Measurements from ENCODE around the gene RPL18A.

Gene RPL18A

DNA sequence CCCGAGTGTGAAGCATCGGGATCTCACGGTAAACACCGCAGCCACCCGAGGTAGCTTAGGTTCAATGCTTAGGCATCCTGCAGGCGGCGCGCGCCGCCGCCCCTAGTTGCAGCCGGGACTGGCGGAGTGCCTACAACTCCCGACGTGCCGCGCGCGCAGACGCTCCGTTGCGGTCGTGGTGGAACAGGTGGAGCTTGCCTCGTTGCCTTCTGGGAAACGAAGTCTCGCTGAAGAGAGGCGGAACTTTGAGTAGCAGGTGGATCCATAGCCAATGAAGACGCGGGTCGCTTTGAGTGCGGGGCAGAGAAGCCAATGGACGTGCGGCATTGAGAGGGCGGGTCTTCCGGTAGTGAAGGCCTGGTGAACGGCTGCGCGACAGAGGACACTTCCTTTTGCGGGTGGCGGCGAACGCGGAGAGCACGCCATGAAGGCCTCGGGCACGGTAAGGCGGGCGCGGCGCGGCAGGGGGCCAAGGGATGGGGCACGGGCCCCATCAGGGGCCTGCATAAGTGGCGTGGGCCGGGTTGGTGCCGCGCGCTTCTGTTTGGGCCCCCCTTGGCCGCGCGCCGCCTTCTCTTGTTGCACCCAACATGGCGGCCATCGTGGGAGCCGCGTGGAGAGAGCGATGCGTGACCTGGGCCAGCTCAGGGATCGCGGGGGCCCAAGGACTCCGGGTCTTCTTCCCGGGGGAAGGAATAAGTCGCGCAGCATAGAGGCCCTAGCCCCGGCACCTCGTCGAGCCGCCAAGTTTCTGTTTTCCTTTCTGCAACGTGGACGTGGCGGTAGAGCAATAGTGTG lies at the start of gene RPL18A:
Gene RPL18A (plus strand): TSS at position 378 of the 798 bp plus-strand sequence. CDS start 47 bp downstream, at position 425.
- peak within 1 kb of the TSS; percentile 32; the same call in 1 of the 2 replicates for H3K27ac ChIP-seq (ENCODE audit: low read depth, low read length)
- no peaks in the 10 kb centered on the region for H3K27me3 ChIP-seq (ENCODE audit: insufficient read depth, low read length)
- peaks cover 7% of the 10 kb centered on the region for H3K4me1 ChIP-seq (ENCODE audit: control insufficient read depth, insufficient read depth, low read length, unreplicated experiment)
- H2AFZ ChIP-seq (ENCODE audit: low read length, unreplicated experiment), result peak within 1 kb of the TSS; percentile 98
- H3K36me3 ChIP-seq (ENCODE audit: insufficient read depth, low read length), result peaks cover 17% of the 10 kb centered on the region; the same call in 1 of the 2 replicates
- H3K4me3 ChIP-seq (ENCODE audit: low read depth, low read length), result peak within 1 kb of the TSS; percentile 83
- peaks cover 33% of the 10 kb centered on the region for H3K79me2 ChIP-seq (ENCODE audit: control insufficient read depth, insufficient read depth, low read length, unreplicated experiment)

DNA sequence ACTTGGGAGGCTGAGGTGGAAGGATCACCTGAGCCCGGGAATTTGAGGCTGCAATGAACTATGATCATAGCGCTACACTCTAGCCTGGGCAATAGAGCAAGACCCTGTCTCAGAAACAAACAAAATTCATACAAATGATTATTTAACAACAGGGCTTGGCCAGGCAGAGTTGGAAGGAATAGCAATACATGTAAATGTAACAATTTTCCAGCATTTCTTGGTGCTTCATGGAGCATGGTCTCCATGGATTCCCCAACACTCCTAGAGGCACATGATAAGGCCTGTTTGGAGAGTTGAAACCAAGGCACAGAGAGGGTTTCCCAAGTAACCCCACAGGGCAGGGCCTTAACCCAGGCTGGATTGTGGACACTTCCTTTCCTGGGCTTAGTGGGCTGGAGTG lies 48.6 kb upstream of the RPL18A start:
- H3K27ac ChIP-seq (ENCODE audit: low read depth, low read length), result no peak overlapping the region
- H3K4me3 ChIP-seq (ENCODE audit: low read depth, low read length), result no peak overlapping the region
- H3K36me3 ChIP-seq (ENCODE audit: insufficient read depth, low read length), result no peaks in the 10 kb centered on the region
- no peak overlapping the region for H2AFZ ChIP-seq (ENCODE audit: low read length, unreplicated experiment)
- peaks cover 6% of the 10 kb centered on the region; the same call in 1 of the 2 replicates for H3K27me3 ChIP-seq (ENCODE audit: insufficient read depth, low read length)
- H3K79me2 ChIP-seq (ENCODE audit: control insufficient read depth, insufficient read depth, low read length, unreplicated experiment), result no peaks in the 10 kb centered on the region
- H3K4me1 ChIP-seq (ENCODE audit: control insufficient read depth, insufficient read depth, low read length, unreplicated experiment), result no peaks in the 10 kb centered on the region

DNA sequence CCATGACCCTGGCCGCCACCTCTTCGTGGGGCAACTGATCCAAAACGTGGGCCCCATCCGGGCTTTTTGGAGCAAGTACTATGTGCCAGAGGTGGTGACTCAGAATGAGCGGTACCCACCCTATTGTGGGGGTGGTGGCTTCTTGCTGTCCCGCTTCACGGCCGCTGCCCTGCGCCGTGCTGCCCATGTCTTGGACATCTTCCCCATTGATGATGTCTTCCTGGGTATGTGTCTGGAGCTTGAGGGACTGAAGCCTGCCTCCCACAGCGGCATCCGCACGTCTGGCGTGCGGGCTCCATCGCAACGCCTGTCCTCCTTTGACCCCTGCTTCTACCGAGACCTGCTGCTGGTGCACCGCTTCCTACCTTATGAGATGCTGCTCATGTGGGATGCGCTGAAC lies 48.0 kb upstream of the RPL18A start:
- H3K27me3 ChIP-seq (ENCODE audit: insufficient read depth, low read length), result peaks cover 6% of the 10 kb centered on the region; the same call in 1 of the 2 replicates
- no peak overlapping the region for H3K27ac ChIP-seq (ENCODE audit: low read depth, low read length)
- no peak overlapping the region for H3K4me3 ChIP-seq (ENCODE audit: low read depth, low read length)
- H2AFZ ChIP-seq (ENCODE audit: low read length, unreplicated experiment), result no peak overlapping the region
- no peaks in the 10 kb centered on the region for H3K36me3 ChIP-seq (ENCODE audit: insufficient read depth, low read length)
- H3K4me1 ChIP-seq (ENCODE audit: control insufficient read depth, insufficient read depth, low read length, unreplicated experiment), result no peaks in the 10 kb centered on the region
- no peaks in the 10 kb centered on the region for H3K79me2 ChIP-seq (ENCODE audit: control insufficient read depth, insufficient read depth, low read length, unreplicated experiment)

DNA sequence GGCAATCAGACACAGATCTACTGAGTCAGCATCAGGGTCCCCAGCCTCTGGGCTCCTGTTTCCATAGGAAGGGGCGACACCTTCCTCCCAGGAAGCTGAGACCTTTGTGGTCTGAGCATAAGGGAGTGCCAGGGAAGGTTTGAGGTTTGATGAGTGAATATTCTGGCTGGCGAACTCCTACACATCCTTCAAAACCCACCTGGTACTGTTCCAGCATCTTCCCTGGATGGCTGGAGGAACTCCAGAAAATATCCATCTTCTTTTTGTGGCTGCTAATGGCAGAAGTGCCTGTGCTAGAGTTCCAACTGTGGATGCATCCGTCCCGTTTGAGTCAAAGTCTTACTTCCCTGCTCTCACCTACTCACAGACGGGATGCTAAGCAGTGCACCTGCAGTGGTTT lies 47.6 kb upstream of the RPL18A start:
- Histone ChIP-seq H2AFZ (ENCODE audit: low read length, unreplicated experiment) (no peak overlapping the region), H3K79me2 (ENCODE audit: control insufficient read depth, insufficient read depth, low read length, unreplicated experiment) (no peaks in the 10 kb centered on the region), H3K4me3 (ENCODE audit: low read depth, low read length) (no peak overlapping the region), H3K27ac (ENCODE audit: low read depth, low read length) (no peak overlapping the region), H3K4me1 (ENCODE audit: control insufficient read depth, insufficient read depth, low read length, unreplicated experiment) (no peaks in the 10 kb centered on the region), H3K36me3 (ENCODE audit: insufficient read depth, low read length) (no peaks in the 10 kb centered on the region), H3K27me3 (ENCODE audit: insufficient read depth, low read length) (peaks cover 6% of the 10 kb centered on the region; the same call in 1 of the 2 replicates)

DNA sequence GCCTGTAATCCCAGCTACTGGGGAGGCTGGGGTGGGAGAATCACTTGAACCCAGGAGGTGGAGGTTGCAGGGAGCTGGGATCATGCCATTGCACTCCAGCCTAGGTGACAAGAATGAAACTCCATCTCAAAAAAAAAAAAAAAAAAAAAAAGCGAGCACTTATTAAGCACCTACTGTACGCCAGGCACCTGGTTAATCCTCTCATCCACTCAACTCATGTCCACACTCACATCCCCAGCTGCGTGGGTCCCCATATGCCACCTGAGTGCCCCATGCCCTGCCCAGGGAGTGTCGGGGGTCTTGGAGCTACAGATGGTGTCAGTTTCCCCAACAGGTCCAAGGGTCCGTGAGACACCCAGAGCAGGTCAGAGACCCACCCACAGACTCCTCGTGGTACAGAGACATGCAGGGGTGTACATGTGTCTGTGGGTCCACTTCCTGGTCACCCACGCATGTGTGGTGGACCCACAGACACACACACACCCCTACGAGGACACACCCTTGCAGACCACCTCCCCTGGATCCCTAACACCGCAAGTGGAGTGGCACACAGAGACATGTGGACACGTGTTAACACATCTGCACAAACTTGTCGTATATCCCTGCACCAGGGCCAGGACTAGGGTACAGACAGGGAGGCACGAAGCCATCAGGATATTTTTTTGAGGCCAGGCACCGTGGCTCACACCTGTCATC lies 41.9 kb upstream of the RPL18A start:
- Histone ChIP-seq H2AFZ (ENCODE audit: low read length, unreplicated experiment) (no peak overlapping the region), H3K27ac (ENCODE audit: low read depth, low read length) (no peak overlapping the region), H3K4me3 (ENCODE audit: low read depth, low read length) (no peak overlapping the region), H3K36me3 (ENCODE audit: insufficient read depth, low read length) (no peaks in the 10 kb centered on the region), H3K27me3 (ENCODE audit: insufficient read depth, low read length) (no peaks in the 10 kb centered on the region), H3K79me2 (ENCODE audit: control insufficient read depth, insufficient read depth, low read length, unreplicated experiment) (no peaks in the 10 kb centered on the region), H3K4me1 (ENCODE audit: control insufficient read depth, insufficient read depth, low read length, unreplicated experiment) (no peaks in the 10 kb centered on the region)

DNA sequence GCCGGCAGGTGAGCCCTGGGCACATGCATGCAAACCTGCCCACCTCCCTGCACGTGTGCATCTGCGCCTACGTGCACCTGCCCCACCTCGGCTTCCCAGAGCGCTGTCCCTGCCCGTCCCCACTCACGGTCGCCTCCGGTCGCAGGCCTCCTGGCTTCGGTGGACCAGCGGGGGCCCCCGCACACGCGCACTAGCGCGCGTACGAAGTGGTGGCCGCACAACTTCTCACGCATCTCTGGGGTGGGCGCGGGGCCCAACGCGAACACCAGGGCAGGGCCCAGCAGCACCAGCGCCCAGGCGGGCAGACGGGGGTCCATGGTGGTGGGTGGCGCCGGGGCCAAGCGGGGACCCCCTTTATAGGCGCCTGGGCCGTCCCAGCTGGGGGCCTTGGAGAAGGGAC lies 38.5 kb upstream of the RPL18A start, which contains the start of gene INSL3:
Gene INSL3 (minus strand): TSS at position 330 of the 400 bp plus-strand sequence. CDS start 13 bp downstream, at position 317.
- Histone ChIP-seq H3K27me3 (ENCODE audit: insufficient read depth, low read length) (no peaks in the 10 kb centered on the region), H2AFZ (ENCODE audit: low read length, unreplicated experiment) (no peak within 1 kb of the TSS), H3K79me2 (ENCODE audit: control insufficient read depth, insufficient read depth, low read length, unreplicated experiment) (no peaks in the 10 kb centered on the region), H3K4me1 (ENCODE audit: control insufficient read depth, insufficient read depth, low read length, unreplicated experiment) (no peaks in the 10 kb centered on the region), H3K27ac (ENCODE audit: low read depth, low read length) (no peak within 1 kb of the TSS), H3K36me3 (ENCODE audit: insufficient read depth, low read length) (no peaks in the 10 kb centered on the region), H3K4me3 (ENCODE audit: low read depth, low read length) (no peak within 1 kb of the TSS)

DNA sequence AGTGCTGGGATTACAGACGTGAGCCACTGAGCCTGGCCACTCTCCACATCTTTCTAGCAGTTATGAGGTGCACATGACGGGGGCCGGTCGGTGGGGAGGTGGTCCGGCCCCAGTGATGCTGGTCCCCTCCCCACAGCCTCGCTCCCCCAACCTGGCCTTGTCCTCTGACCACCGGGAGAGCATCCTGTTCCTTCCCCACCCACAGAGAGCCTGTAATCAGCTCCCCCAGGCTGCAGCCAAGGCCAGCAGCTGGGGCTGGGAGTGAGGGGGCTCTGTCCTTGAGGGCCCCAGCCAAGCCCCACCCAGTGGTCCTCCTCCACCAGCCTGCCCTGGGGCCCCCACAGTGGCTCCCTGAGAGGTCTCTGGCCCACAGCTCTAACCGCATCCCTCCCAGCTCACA lies 35.4 kb upstream of the RPL18A start:
- no peaks in the 10 kb centered on the region for H3K4me1 ChIP-seq (ENCODE audit: control insufficient read depth, insufficient read depth, low read length, unreplicated experiment)
- no peak overlapping the region for H2AFZ ChIP-seq (ENCODE audit: low read length, unreplicated experiment)
- no peak overlapping the region for H3K4me3 ChIP-seq (ENCODE audit: low read depth, low read length)
- no peaks in the 10 kb centered on the region for H3K36me3 ChIP-seq (ENCODE audit: insufficient read depth, low read length)
- no peaks in the 10 kb centered on the region for H3K27me3 ChIP-seq (ENCODE audit: insufficient read depth, low read length)
- no peaks in the 10 kb centered on the region for H3K79me2 ChIP-seq (ENCODE audit: control insufficient read depth, insufficient read depth, low read length, unreplicated experiment)
- no peak overlapping the region for H3K27ac ChIP-seq (ENCODE audit: low read depth, low read length)

DNA sequence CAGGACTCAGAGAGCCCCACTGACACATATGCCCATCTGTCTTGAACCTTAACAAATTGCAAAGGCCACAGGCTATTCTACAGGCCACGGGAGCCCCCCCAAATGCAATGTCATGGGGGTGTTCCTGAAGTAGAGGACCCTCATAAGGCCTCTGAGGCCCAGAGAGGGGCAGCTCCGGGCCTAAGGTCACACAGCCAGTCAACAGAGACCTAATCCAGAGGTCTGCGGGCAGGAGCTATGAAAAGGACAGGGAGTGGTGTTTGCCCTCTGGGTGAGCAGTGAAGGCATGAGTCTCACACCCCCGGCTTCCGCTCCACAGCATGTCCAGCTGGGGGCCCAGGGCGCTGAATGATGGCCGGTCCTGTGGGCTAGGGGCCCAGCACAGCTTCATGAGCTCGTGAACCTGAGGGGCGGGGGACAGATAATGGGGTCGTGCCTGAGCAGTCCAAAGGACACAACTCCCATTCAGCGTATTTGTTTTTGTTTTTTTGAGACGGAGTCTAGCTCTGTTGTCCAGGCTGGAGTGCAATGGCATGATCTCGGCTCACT lies 33.1 kb upstream of the RPL18A start:
- Histone ChIP-seq H2AFZ (ENCODE audit: low read length, unreplicated experiment) (no peak overlapping the region), H3K79me2 (ENCODE audit: control insufficient read depth, insufficient read depth, low read length, unreplicated experiment) (no peaks in the 10 kb centered on the region), H3K27ac (ENCODE audit: low read depth, low read length) (no peak overlapping the region)

DNA sequence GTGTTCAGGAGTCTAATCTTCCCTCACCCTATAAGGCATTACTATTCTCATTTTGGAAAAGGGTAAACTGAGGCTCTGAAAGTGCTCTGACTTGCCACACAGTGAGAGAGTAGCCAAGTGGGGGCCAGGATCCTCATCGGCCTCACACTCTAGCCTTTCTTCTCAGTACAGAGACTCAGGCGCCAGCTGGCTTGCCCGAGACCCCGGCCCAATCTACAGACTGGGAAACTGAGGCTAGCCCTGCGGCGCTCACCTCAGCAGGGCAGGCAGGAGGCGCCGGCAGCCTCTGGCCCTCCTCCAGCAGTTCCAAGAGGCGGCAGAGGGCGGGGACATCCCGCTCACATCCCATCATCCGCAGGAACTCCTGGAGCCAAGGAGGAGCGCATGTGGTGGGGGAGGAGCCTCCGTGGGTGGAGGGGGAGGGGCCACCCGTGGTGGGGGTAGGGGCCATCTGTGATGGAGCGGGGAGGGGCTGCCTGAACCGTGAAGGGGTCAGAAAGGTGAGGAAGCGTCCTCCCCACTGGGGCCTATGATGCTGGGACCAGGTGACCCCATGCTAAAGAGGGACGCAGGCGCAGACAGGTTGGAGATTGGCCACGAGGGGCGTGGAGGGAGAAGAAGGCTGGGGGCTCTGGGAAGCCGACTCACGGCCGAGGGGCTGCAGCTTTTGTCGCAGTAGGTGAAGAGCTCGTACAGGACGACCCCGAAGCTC lies 29.7 kb upstream of the RPL18A start:
- no peaks in the 10 kb centered on the region for H3K79me2 ChIP-seq (ENCODE audit: control insufficient read depth, insufficient read depth, low read length, unreplicated experiment)
- H2AFZ ChIP-seq (ENCODE audit: low read length, unreplicated experiment), result no peak overlapping the region
- H3K36me3 ChIP-seq (ENCODE audit: insufficient read depth, low read length), result peaks cover 2% of the 10 kb centered on the region; the same call in 1 of the 2 replicates
- H3K27me3 ChIP-seq (ENCODE audit: insufficient read depth, low read length), result no peaks in the 10 kb centered on the region
- no peak overlapping the region for H3K27ac ChIP-seq (ENCODE audit: low read depth, low read length)
- H3K4me1 ChIP-seq (ENCODE audit: control insufficient read depth, insufficient read depth, low read length, unreplicated experiment), result no peaks in the 10 kb centered on the region
- H3K4me3 ChIP-seq (ENCODE audit: low read depth, low read length), result no peak overlapping the region

More for the DNA sequence above, 33.1 kb upstream of the RPL18A start:
- Histone ChIP-seq H3K36me3 (ENCODE audit: insufficient read depth, low read length) (peaks cover 2% of the 10 kb centered on the region; the same call in 1 of the 2 replicates), H3K4me3 (ENCODE audit: low read depth, low read length) (no peak overlapping the region), H3K27me3 (ENCODE audit: insufficient read depth, low read length) (no peaks in the 10 kb centered on the region), H3K4me1 (ENCODE audit: control insufficient read depth, insufficient read depth, low read length, unreplicated experiment) (no peaks in the 10 kb centered on the region)

Data from ACC112 (cell line).